ENCODE data around the gene S100A11. TPM values are rescaled to one million over a fixed set of nuclear protein-coding genes. Genes with fewer than 3 reads are reported as not detected.

The S100A11 gene
- total RNA-seq, 3 donors from 2014 or later: 220 to 325 (median 275) TPM

GRCh38 chr1:151985270-151985669 lies 51.5 kb downstream of the S100A11 start:
- TF ChIP-seq POLR2A (IDR thresholded peaks at IDR 0.05) (no peak), POLR2AphosphoS5 (IDR thresholded peaks at IDR 0.05) (no peak)
- TF ChIP-seq, protein P1, sequence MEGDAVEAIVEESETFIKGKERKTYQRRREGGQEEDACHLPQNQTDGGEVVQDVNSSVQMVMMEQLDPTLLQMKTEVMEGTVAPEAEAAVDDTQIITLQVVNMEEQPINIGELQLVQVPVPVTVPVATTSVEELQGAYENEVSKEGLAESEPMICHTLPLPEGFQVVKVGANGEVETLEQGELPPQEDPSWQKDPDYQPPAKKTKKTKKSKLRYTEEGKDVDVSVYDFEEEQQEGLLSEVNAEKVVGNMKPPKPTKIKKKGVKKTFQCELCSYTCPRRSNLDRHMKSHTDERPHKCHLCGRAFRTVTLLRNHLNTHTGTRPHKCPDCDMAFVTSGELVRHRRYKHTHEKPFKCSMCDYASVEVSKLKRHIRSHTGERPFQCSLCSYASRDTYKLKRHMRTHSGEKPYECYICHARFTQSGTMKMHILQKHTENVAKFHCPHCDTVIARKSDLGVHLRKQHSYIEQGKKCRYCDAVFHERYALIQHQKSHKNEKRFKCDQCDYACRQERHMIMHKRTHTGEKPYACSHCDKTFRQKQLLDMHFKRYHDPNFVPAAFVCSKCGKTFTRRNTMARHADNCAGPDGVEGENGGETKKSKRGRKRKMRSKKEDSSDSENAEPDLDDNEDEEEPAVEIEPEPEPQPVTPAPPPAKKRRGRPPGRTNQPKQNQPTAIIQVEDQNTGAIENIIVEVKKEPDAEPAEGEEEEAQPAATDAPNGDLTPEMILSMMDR (IDR thresholded peaks at IDR 0.05): no peak
- Histone ChIP-seq H3K4me3 (no peak overlapping the region), H3K36me3 (no peaks in the 10 kb centered on the region), H3K9me3 (no peaks in the 10 kb centered on the region), H3K4me1 (peaks cover 22 to 23% of the 10 kb centered on the region in 2 donors), H3K27me3 (no peaks in the 10 kb centered on the region), H3K27ac (no peak overlapping the region)
- intact Hi-C loops (cut with DNase I; ENCODE audit: low total_unique reads): no loop called here
- DNase-seq (ENCODE audit: low spot score in 2 of 2): no peak

DNA sequence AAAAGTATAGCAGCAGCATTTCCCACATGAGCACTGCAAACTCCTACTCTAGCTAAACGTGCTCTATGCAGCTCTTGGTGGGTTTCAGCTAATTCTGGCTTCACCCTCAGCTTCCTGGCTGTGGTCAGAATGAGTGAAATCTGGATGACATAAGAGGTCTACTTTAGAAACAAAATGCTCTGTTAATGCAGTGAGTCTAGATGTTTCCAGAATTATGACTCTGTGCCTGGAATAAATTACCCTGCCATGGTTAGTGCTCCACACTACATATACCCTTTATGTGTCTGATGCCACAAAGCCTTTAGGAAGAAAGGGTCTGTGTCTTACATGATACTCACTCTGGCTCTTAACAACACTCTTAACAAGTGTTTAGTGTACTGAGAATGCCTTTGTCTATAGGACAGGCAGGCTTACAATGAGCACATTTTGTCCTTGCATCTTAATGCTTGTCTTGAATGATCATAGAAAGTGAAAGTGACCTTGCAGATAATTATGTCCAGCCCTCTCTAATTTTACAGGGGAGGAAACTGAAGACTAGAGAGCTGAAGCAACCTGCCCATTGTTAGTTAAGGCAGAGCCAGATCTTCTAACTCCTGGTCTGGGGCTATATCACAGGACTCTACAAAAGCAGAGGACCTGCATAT lies 52.4 kb downstream of the S100A11 start:
- Histone ChIP-seq H3K27ac (no peak overlapping the region), H3K4me3 (no peak overlapping the region), H3K4me1 (peaks cover 14 to 15% of the 10 kb centered on the region in 2 donors), H3K27me3 (no peaks in the 10 kb centered on the region), H3K36me3 (no peaks in the 10 kb centered on the region), H3K9me3 (no peaks in the 10 kb centered on the region)
- TF ChIP-seq POLR2AphosphoS5 (IDR thresholded peaks at IDR 0.05) (no peak), POLR2A (IDR thresholded peaks at IDR 0.05) (no peak)
- TF ChIP-seq, protein P1 (IDR thresholded peaks at IDR 0.05): no peak
- no peak for DNase-seq (ENCODE audit: low spot score in 2 of 2)
- intact Hi-C loops (cut with DNase I; ENCODE audit: low total_unique reads): no loop called here

Other genes starting within 250 kb of the S100A11 start
- gene TDRKH, start 246.5 kb downstream of the S100A11 start, total RNA-seq: 1 to 10 TPM; 5.6 to 9.7 (median 6.7) TPM
- gene LINGO4, start 231.6 kb downstream of the S100A11 start, total RNA-seq: under 1 TPM; 0.16 to 0.88 (median 0.33) TPM
- 10 to 100 TPM in 2 of 3 donors, 1 to 10 TPM in 1; 7.8 to 48.6 (median 24.9) TPM for gene RORC, start 205.2 kb downstream of the S100A11 start, total RNA-seq
- under 1 TPM in 2 of 3 donors, not detected in 1; 0.32 to 0.73 TPM for gene C2CD4D, start 197.2 kb downstream of the S100A11 start, total RNA-seq
- not detected for gene THEM5, start 183.3 kb downstream of the S100A11 start, total RNA-seq
- 10 to 100 TPM; 21.6 to 23.7 (median 22.2) TPM for gene THEM4, start 127.5 kb downstream of the S100A11 start, total RNA-seq
- gene S100A10, start 43.1 kb downstream of the S100A11 start, total RNA-seq: 100 to 1,000 TPM in 1 of 3 donors, 10 to 100 TPM in 2; 70.4 to 156 (median 84.9) TPM
- not detected for gene TCHHL1, start 52.1 kb upstream of the S100A11 start, total RNA-seq
- gene TCHH, start 78.4 kb upstream of the S100A11 start, total RNA-seq: 1 to 10 TPM in 1 of 3 donors, under 1 TPM in 2; under 0.01 to 3.0 (median 0.15) TPM
- not detected for gene RPTN, start 122.2 kb upstream of the S100A11 start, total RNA-seq
- not detected for gene HRNR, start 187.2 kb upstream of the S100A11 start, total RNA-seq

All from breast epithelium (tissue), 4 donors.